ENCODE data around the gene SLC38A8. TPM values are rescaled to one million over a fixed set of nuclear protein-coding genes. Genes with fewer than 3 reads are reported as not detected.

Gene SLC38A8
- total RNA-seq, 2 experiments from 2014 or later = not detected

GRCh38 chr16:84087466-84088151 is 45.0 kb upstream of the SLC38A8 start:
- Mint-ChIP-seq H3K27ac (peak overlapping the region; percentile 18), H3K4me1 (ENCODE audit: low read depth) (peaks cover 42% of the 10 kb centered on the region), H3K27me3 (no peaks in the 10 kb centered on the region), H3K36me3 (ENCODE audit: low read depth) (peaks cover 51% of the 10 kb centered on the region), H3K9me3 (no peaks in the 10 kb centered on the region), H3K4me3 (no peak overlapping the region)
- intact Hi-C loops (cut with micrococcal nuclease) = loop anchor here (5.0 kb wide), 2 partner anchors 55 to 100 kb away; partner anchors contain the start of gene TAF1C
- DNase-seq = no peak
- TF ChIP-seq CTCF (IDR thresholded peaks at IDR 0.05) = no peak
- no peak for ATAC-seq
- ChIA-PET CTCF (interaction anchor here (0.8 to 11.0 kb wide), 11 partner anchors 10 to 120 kb away, joined by 3 to 172 read pairs (median 5); partner anchors contain the start of genes ADAD2, MBTPS1 and TAF1C), POLR2A (interaction anchor here (0.6 to 1.6 kb wide), 7 partner anchors 12 to 460 kb away, joined by 3 to 4 read pairs (median 3); partner anchors contain the start of genes MBTPS1 and TAF1C)

DNA sequence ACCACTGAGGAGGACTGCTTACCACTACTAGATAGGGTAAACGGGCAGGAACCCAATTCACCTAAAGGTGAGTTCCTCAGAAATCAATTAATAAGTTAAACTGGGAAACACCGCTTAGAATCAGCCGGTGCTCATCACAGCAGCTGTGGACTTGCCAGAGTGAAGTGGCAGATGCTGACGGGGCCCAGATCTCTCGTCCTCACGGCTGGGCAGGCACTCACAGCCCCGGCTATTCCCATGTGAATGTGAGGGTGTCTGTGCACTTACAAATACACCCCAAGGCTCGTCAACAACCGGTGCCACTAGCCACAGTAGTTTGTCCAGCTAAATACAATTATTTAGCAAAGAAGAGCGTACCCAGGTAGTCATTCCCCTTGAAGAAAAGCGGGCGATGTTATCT is 44.4 kb upstream of the SLC38A8 start:
- Mint-ChIP-seq H3K9me3 (no peaks in the 10 kb centered on the region), H3K27ac (no peak overlapping the region), H3K4me1 (ENCODE audit: low read depth) (peaks cover 42% of the 10 kb centered on the region), H3K4me3 (no peak overlapping the region), H3K27me3 (no peaks in the 10 kb centered on the region), H3K36me3 (ENCODE audit: low read depth) (peaks cover 54% of the 10 kb centered on the region)
- CTCF ChIA-PET = interaction anchor here (4.3 to 11.0 kb wide), 6 partner anchors 13 to 100 kb away, joined by 25 to 172 read pairs (median 71); partner anchors contain the start of genes ADAD2, MBTPS1 and TAF1C
- ATAC-seq (no peak), DNase-seq (no peak)
- intact Hi-C loops (cut with micrococcal nuclease) = loop anchor here (5.0 kb wide), 2 partner anchors 55 to 100 kb away; partner anchors contain the start of gene TAF1C
- POLR2A ChIA-PET = interaction anchor here (0.7 to 1.3 kb wide), 4 partner anchors 18 to 80 kb away, joined by 3 to 4 read pairs (median 3); partner anchors contain the start of gene MBTPS1
- TF ChIP-seq CTCF (IDR thresholded peaks at IDR 0.05) = no peak

DNA sequence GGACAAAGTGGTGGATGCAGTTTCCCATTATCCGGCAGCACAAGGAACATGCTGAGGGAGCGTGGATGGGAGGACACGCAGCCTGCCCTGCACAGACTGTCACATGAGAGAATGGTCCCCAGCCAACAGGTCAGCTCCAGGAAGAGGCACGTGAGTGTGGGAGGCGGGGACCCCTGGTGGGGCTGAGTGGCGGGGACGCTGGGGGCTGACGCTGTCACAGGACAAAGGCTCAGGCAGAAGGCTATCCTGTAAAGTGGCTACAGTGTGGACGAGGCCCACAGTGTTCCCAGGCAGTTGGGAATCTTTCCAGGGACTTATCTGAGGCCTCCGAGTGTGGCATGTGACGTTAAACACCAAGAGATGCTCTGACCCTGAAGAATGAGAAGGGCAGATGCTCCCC is 43.7 kb upstream of the SLC38A8 start:
- CTCF ChIA-PET = interaction anchor here (0.8 to 11.0 kb wide), 10 partner anchors 14 to 174 kb away, joined by 3 to 172 read pairs (median 30); partner anchors contain the start of genes ADAD2, MBTPS1 and TAF1C
- intact Hi-C loops (cut with micrococcal nuclease) = loop anchor here (5.0 kb wide), 2 partner anchors 56 to 101 kb away; partner anchors contain the start of gene TAF1C
- POLR2A ChIA-PET = interaction anchor here (1.5 kb wide), 1 partner anchor 90 kb away, joined by 4 read pairs; no protein-coding TSS in a partner anchor

DNA sequence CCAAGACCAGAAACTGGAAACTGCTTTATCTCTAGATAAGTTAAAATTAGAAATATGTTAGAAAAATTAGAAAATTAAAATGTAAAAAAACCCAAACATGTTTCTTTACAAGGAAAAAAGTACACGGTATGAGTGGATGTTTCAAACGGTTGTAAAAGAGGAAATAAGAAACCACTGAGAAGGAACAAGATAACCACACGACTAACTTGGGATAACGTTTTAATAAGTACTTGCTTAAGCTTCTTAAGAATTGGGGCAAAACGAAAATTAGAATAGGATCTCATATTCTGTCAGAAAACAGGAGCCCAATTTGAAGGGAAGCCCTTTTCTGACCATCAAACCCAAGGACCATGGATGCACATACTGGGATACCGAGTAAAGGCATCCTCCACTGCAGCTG is 43.2 kb upstream of the SLC38A8 start:
- peaks cover 53% of the 10 kb centered on the region for H3K36me3 Mint-ChIP-seq (ENCODE audit: low read depth)
- CTCF ChIA-PET = interaction anchor here (0.8 to 11.0 kb wide), 15 partner anchors 11 to 174 kb away, joined by 3 to 172 read pairs (median 11); partner anchors contain the start of genes ADAD2, MBTPS1 and TAF1C

More for the DNA sequence above, 43.7 kb upstream of the SLC38A8 start:
- H3K9me3 Mint-ChIP-seq = no peaks in the 10 kb centered on the region
- ATAC-seq (no peak), DNase-seq (no peak)
- peak overlapping the region; percentile 27 for H3K27ac Mint-ChIP-seq
- peaks cover 53% of the 10 kb centered on the region for H3K36me3 Mint-ChIP-seq (ENCODE audit: low read depth)
- H3K27me3 Mint-ChIP-seq = no peaks in the 10 kb centered on the region
- H3K4me1 Mint-ChIP-seq (ENCODE audit: low read depth) = peaks cover 42% of the 10 kb centered on the region
- no peak for TF ChIP-seq CTCF (IDR thresholded peaks at IDR 0.05)
- H3K4me3 Mint-ChIP-seq = no peak overlapping the region

More for the DNA sequence above, 43.2 kb upstream of the SLC38A8 start:
- ATAC-seq = no peak
- Mint-ChIP-seq H3K9me3 (no peaks in the 10 kb centered on the region), H3K27ac (peak overlapping the region; percentile 27), H3K4me3 (no peak overlapping the region), H3K4me1 (ENCODE audit: low read depth) (peaks cover 42% of the 10 kb centered on the region), H3K27me3 (no peaks in the 10 kb centered on the region)
- TF ChIP-seq CTCF (IDR thresholded peaks at IDR 0.05) = no peak
- POLR2A ChIA-PET = interaction anchor here (1.5 kb wide), 1 partner anchor 90 kb away, joined by 4 read pairs; no protein-coding TSS in a partner anchor
- no peak for DNase-seq
- intact Hi-C loops (cut with micrococcal nuclease) = loop anchor here (5.0 kb wide), 2 partner anchors 57 to 102 kb away; partner anchors contain the start of gene TAF1C

All from activated CD8-positive, alpha-beta T cell treated with anti-CD3 and anti-CD28 coated beads for 36 hours (primary cell).